Trophoblast cell (in vitro differentiated cells and primary cell): Measurements from ENCODE around the gene SKAP1.

ENCODE experiments used
- DNase-seq, 2 donors: peaks; one replicate each; pipeline ENCODE4 v3.0.0-alpha.2; 2016
- H2AFZ ChIP-seq: 2 replicates; pipeline ENCODE4 v1.6.1; 2013; ENCODE audit warnings: low read length, moderate library complexity, mild to moderate bottlenecking; ENCODE audit not compliant: insufficient read depth, poor library complexity
- H2AK5ac ChIP-seq: 2 replicates; pipeline ENCODE4 v1.6.1; 2013; ENCODE audit warnings: mild to moderate bottlenecking, low read length
- H2BK120ac ChIP-seq: 2 replicates; pipeline ENCODE4 v1.6.1; 2013; ENCODE audit warnings: low read length, mild to moderate bottlenecking, moderate library complexity; ENCODE audit not compliant: insufficient read depth, poor library complexity
- H2BK12ac ChIP-seq: 2 replicates; pipeline ENCODE4 v1.6.1; 2013; ENCODE audit warnings: mild to moderate bottlenecking, low read length, moderate library complexity
- H2BK5ac ChIP-seq: 2 replicates; pipeline ENCODE4 v1.6.1; 2013; ENCODE audit warnings: low read length, low read depth, moderate library complexity, mild to moderate bottlenecking; ENCODE audit not compliant: poor library complexity
- H3K14ac ChIP-seq: 2 replicates; pipeline ENCODE4 v1.6.1; 2013; ENCODE audit warnings: mild to moderate bottlenecking, low read length
- H3K18ac ChIP-seq: 2 replicates; pipeline ENCODE4 v1.6.1; 2013; ENCODE audit warnings: mild to moderate bottlenecking, low read length
- H3K23ac ChIP-seq: 2 replicates; pipeline ENCODE4 v1.6.1; 2013; ENCODE audit warnings: low read length
- H3K27ac ChIP-seq: 2 replicates; pipeline ENCODE4 v1.5.1; 2013; ENCODE audit warnings: low read depth, mild to moderate bottlenecking, inconsistent platforms, low read length, moderate library complexity
- H3K27me3 ChIP-seq: 2 replicates; pipeline ENCODE4 v1.6.1; 2013; ENCODE audit warnings: inconsistent platforms, mild to moderate bottlenecking, low read length, moderate library complexity; ENCODE audit not compliant: insufficient read depth
- H3K36me3 ChIP-seq, 2 experiments: 1 replicate in 1 of 2; 2 replicates in 1 of 2; pipeline ENCODE4 v1.6.1; 2013; ENCODE audit warnings: low read length in 2 of 2, mild to moderate bottlenecking in 2 of 2, moderate library complexity in 1 of 2; ENCODE audit not compliant: insufficient read depth in 2 of 2, control insufficient read depth in 1 of 2
- H3K4ac ChIP-seq: 2 replicates; pipeline ENCODE4 v1.6.1; 2013; ENCODE audit warnings: low read depth, mild to moderate bottlenecking, low read length, moderate library complexity
- H3K4me1 ChIP-seq, 2 experiments: 1 replicate in 1 of 2; 2 replicates in 1 of 2; pipeline ENCODE4 v1.6.1; 2013; ENCODE audit warnings: low read length in 2 of 2, mild to moderate bottlenecking in 2 of 2, moderate library complexity in 1 of 2; ENCODE audit not compliant: insufficient read depth in 2 of 2, control insufficient read depth in 1 of 2
- H3K4me2 ChIP-seq: 2 replicates; pipeline ENCODE4 v1.6.1; 2013; ENCODE audit warnings: inconsistent platforms, mild to moderate bottlenecking, low read length, moderate library complexity
- H3K4me3 ChIP-seq: 2 replicates; pipeline ENCODE4 v1.5.1; 2013; ENCODE audit warnings: mild to moderate bottlenecking, low read depth, low read length, inconsistent platforms
- H3K79me1 ChIP-seq: one replicate; pipeline ENCODE4 v1.6.1; 2013; ENCODE audit warnings: low read length
- H3K79me2 ChIP-seq: 2 replicates; pipeline ENCODE4 v1.6.1; 2013; ENCODE audit warnings: low read length, mild to moderate bottlenecking; ENCODE audit not compliant: control insufficient read depth, insufficient read depth, poor library complexity
- H3K9ac ChIP-seq: 2 replicates; pipeline ENCODE4 v1.6.1; 2013; ENCODE audit warnings: mild to moderate bottlenecking, low read length
- H3K9me3 ChIP-seq: 2 replicates; pipeline ENCODE4 v1.6.1; 2013; ENCODE audit warnings: low read depth, mild to moderate bottlenecking, control low read depth, inconsistent platforms, low read length; ENCODE audit not compliant: insufficient read depth
- H4K12ac ChIP-seq: 2 replicates; pipeline ENCODE4 v1.6.1; 2013; ENCODE audit warnings: low read depth, mild to moderate bottlenecking, low read length, moderate library complexity
- H4K8ac ChIP-seq: 2 replicates; pipeline ENCODE4 v1.6.1; 2013; ENCODE audit warnings: low read depth, mild to moderate bottlenecking, low read length, moderate library complexity
- H4K91ac ChIP-seq: one replicate; pipeline ENCODE4 v1.6.1; 2013; ENCODE audit warnings: low read depth, mild to moderate bottlenecking, low read length, moderate library complexity
- WGBS: extraction: QIAGEN DNeasy Blood & Tissue Kit; methylation state at CpG from one replicate; pipeline ENCODE4 v1.1.7; 2013; ENCODE audit warnings: missing lambda C conversion rate; ENCODE audit not compliant: insufficient read length, insufficient coverage; ENCODE audit errors: extremely low coverage; 5-methylcytosine and 5-hydroxymethylcytosine counted together

SKAP1 gene

GRCh38 chr17:48184721-48185120 lies 245.3 kb downstream of the SKAP1 start:
- Histone ChIP-seq H3K27ac (no peak overlapping the region), H3K36me3 (no peaks in the 10 kb centered on the region), H2BK5ac (no peak overlapping the region), H2AK5ac (no peak overlapping the region), H3K9ac (no peak overlapping the region), H3K4me2 (no peak overlapping the region), H4K91ac (no peak overlapping the region), H3K14ac (no peak overlapping the region), H3K23ac (no peak overlapping the region), H4K12ac (no peak overlapping the region), H3K79me2 (no peaks in the 10 kb centered on the region), H3K4ac (no peak overlapping the region), H2AFZ (no peak overlapping the region), H3K18ac (no peak overlapping the region), H3K27me3 (no peaks in the 10 kb centered on the region), H2BK12ac (no peak overlapping the region), H2BK120ac (no peak overlapping the region), H3K79me1 (no peaks in the 10 kb centered on the region), H3K9me3 (no peaks in the 10 kb centered on the region), H3K4me1 (no peaks in the 10 kb centered on the region), H3K4me3 (no peak overlapping the region), H4K8ac (no peak overlapping the region)
- WGBS, result no CpG with 5 or more reads among the region's 6 CpGs
- DNase-seq, result no peak

GRCh38 chr17:48181653-48182052 lies 248.4 kb downstream of the SKAP1 start:
- Histone ChIP-seq H3K4me1 (no peaks in the 10 kb centered on the region), H3K14ac (no peak overlapping the region), H3K9me3 (no peaks in the 10 kb centered on the region), H4K91ac (no peak overlapping the region), H3K27ac (no peak overlapping the region), H3K9ac (no peak overlapping the region), H4K8ac (no peak overlapping the region), H3K27me3 (no peaks in the 10 kb centered on the region), H3K36me3 (no peaks in the 10 kb centered on the region), H2BK120ac (no peak overlapping the region), H3K79me2 (no peaks in the 10 kb centered on the region), H2BK12ac (no peak overlapping the region), H3K4me2 (no peak overlapping the region), H3K18ac (no peak overlapping the region), H3K4ac (no peak overlapping the region), H3K23ac (no peak overlapping the region), H3K4me3 (no peak overlapping the region), H4K12ac (no peak overlapping the region), H2AK5ac (no peak overlapping the region), H2AFZ (no peak overlapping the region), H2BK5ac (no peak overlapping the region), H3K79me1 (no peaks in the 10 kb centered on the region)
- WGBS, result no CpG with 5 or more reads among the region's 1 CpG
- peak in 1 of 2 donors; percentile 6 for DNase-seq

GRCh38 chr17:48180842-48181629 lies 249.0 kb downstream of the SKAP1 start:
- Histone ChIP-seq H4K91ac (no peak overlapping the region), H4K8ac (no peak overlapping the region), H3K9ac (no peak overlapping the region), H2BK12ac (no peak overlapping the region), H2BK5ac (no peak overlapping the region), H3K14ac (no peak overlapping the region), H3K27ac (no peak overlapping the region), H3K79me2 (no peaks in the 10 kb centered on the region), H3K27me3 (no peaks in the 10 kb centered on the region), H2BK120ac (no peak overlapping the region), H3K36me3 (no peaks in the 10 kb centered on the region), H3K4me3 (no peak overlapping the region), H2AFZ (no peak overlapping the region), H3K4me1 (no peaks in the 10 kb centered on the region), H3K9me3 (no peaks in the 10 kb centered on the region), H3K4ac (no peak overlapping the region), H3K79me1 (no peaks in the 10 kb centered on the region), H2AK5ac (no peak overlapping the region), H3K18ac (no peak overlapping the region), H3K4me2 (no peak overlapping the region), H4K12ac (no peak overlapping the region), H3K23ac (no peak overlapping the region)
- DNase-seq, result no peak
- no CpG with 5 or more reads among the region's 7 CpGs for WGBS

- no peak overlapping the region for H3K18ac ChIP-seq
- no peaks in the 10 kb centered on the region for H3K9me3 ChIP-seq
- no peak overlapping the region for H3K4me2 ChIP-seq
- H3K4ac ChIP-seq, result no peak overlapping the region
- no peak overlapping the region for H2BK12ac ChIP-seq
- H3K14ac ChIP-seq, result no peak overlapping the region
- DNase-seq, result no peak
- H3K4me3 ChIP-seq, result no peak overlapping the region
- H2AFZ ChIP-seq, result no peak overlapping the region
- whole genome bisulfite sequencing, result no CpG with 5 or more reads among the region's 4 CpGs
- H3K79me1 ChIP-seq, result no peaks in the 10 kb centered on the region
- no peak overlapping the region for H3K27ac ChIP-seq
- H4K12ac ChIP-seq, result no peak overlapping the region
- no peaks in the 10 kb centered on the region for H3K79me2 ChIP-seq
- no peak overlapping the region for H2BK5ac ChIP-seq
- no peak overlapping the region for H2AK5ac ChIP-seq
- no peaks in the 10 kb centered on the region for H3K27me3 ChIP-seq
- H4K91ac ChIP-seq, result no peak overlapping the region
- no peak overlapping the region for H3K9ac ChIP-seq
- H3K23ac ChIP-seq, result no peak overlapping the region
- H3K36me3 ChIP-seq, result no peaks in the 10 kb centered on the region
- H2BK120ac ChIP-seq, result no peak overlapping the region
- H4K8ac ChIP-seq, result no peak overlapping the region
- H3K4me1 ChIP-seq, result no peaks in the 10 kb centered on the region
Observed at GRCh38 chr17:48179071-48179945, 250.7 kb downstream of the SKAP1 start.
